Fibroblast of lung (primary cell): ENCODE measurements around the gene ULK2. TPM values are rescaled to one million over a fixed set of nuclear protein-coding genes. Genes with fewer than 3 reads are reported as not detected.

Source experiments
- DNase-seq, 2 donors: peaks; one replicate each; pipeline versions ENCODE4 v3.0.0 to v3.0.0-alpha.2; 2010; ENCODE audit warnings: low read depth in 2 of 2
- H2AFZ ChIP-seq: 2 replicates; pipeline ENCODE4 v1.5.1; 2012; ENCODE audit warnings: low read length, control low read depth, inconsistent platforms
- H3K27ac ChIP-seq: 2 replicates; pipeline ENCODE4 v1.5.1; 2011; ENCODE audit warnings: low read length, control low read depth; ENCODE audit not compliant: insufficient read depth
- H3K27me3 ChIP-seq: 2 replicates; pipeline ENCODE4 v1.5.1; 2011; ENCODE audit warnings: mild to moderate bottlenecking, low read length; ENCODE audit not compliant: control insufficient read depth, insufficient read depth
- H3K36me3 ChIP-seq: 2 replicates; pipeline ENCODE4 v1.5.1; 2011; ENCODE audit warnings: low read length; ENCODE audit not compliant: control insufficient read depth, insufficient read depth
- H3K4me1 ChIP-seq: 2 replicates; pipeline ENCODE4 v1.5.1; 2011; ENCODE audit warnings: low read length; ENCODE audit not compliant: control insufficient read depth, insufficient read depth; ENCODE audit errors: extremely low read depth
- H3K4me2 ChIP-seq: 2 replicates; pipeline ENCODE4 v1.5.1; 2011; ENCODE audit warnings: low read length, control low read depth; ENCODE audit not compliant: insufficient read depth; ENCODE audit errors: extremely low read depth
- H3K4me3 ChIP-seq, 4 experiments: fragments of 200-600 bp in 1 of 4; sonication (generic) in 1 of 4; replicated peaks in 1 of 4; 2 replicates each; pipeline ENCODE4 v1.5.1; 2011 to 2016; ENCODE audit warnings: low read length in 4 of 4, low read depth in 3 of 4, mild to moderate bottlenecking in 3 of 4, control low read depth in 2 of 4, inconsistent platforms in 1 of 4, mixed read lengths in 1 of 4; ENCODE audit not compliant: insufficient read depth in 1 of 4; ENCODE audit errors: control extremely low read depth in 1 of 4
- H3K79me2 ChIP-seq: 2 replicates; pipeline ENCODE4 v1.5.1; 2012; ENCODE audit warnings: mild to moderate bottlenecking, low read length, inconsistent platforms; ENCODE audit not compliant: control insufficient read depth, insufficient read depth
- H3K9ac ChIP-seq: 2 replicates; pipeline ENCODE4 v1.5.1; 2011; ENCODE audit warnings: mild to moderate bottlenecking, low read length, control low read depth; ENCODE audit not compliant: insufficient read depth
- H3K9me3 ChIP-seq: 2 replicates; pipeline ENCODE4 v1.5.1; 2012; ENCODE audit warnings: low read depth, low read length; ENCODE audit not compliant: control insufficient read depth, insufficient read depth
- H4K20me1 ChIP-seq: 2 replicates; pipeline ENCODE4 v1.5.1; 2011; ENCODE audit warnings: low read length; ENCODE audit not compliant: control insufficient read depth, insufficient read depth; ENCODE audit errors: extremely low read depth
- EZH2 ChIP-seq: IDR thresholded peaks from 2 replicates; pipeline ENCODE4 v1.5.1; 2012; ENCODE audit warnings: low read length, control low read depth, mild to moderate bottlenecking; ENCODE audit errors: missing control alignments
- polyA plus RNA-seq, 2 donors: library from polyadenylated mRNA; depleted of rRNA in 1 of 2; stranded (reverse) in 1 of 2; unstranded in 1 of 2; fragments of >200 nt; gene quantifications; 2 replicates each; pipeline ENCODE4 v1.2.1, GENCODE V29; 2011 to 2012; ENCODE audit warnings: missing spikeins in 1 of 2
- total RNA-seq: library from RNA; depleted of rRNA; stranded (reverse); fragments of >200 nt; gene quantifications from 2 replicates; pipeline ENCODE4 v1.2.1, GENCODE V29; 2014
- TF ChIP-seq, protein P1 (sequence below), 2 donors: IDR thresholded peaks in 1 of 2; conservative IDR thresholded peaks in 1 of 2; 1 replicate in 1 of 2; 2 replicates in 1 of 2; pipeline ENCODE4 v1.5.1; 2011 to 2012; ENCODE audit warnings: low read length in 2 of 2, control low read depth in 1 of 2, inconsistent platforms in 1 of 2, low read depth in 1 of 2, mild to moderate bottlenecking in 1 of 2

Gene ULK2
- total and polyA plus RNA-seq, 2 donors (not counting 1 experiment from before 2014, with no cell fraction given) = 20.0 to 46.1 TPM

DNA sequence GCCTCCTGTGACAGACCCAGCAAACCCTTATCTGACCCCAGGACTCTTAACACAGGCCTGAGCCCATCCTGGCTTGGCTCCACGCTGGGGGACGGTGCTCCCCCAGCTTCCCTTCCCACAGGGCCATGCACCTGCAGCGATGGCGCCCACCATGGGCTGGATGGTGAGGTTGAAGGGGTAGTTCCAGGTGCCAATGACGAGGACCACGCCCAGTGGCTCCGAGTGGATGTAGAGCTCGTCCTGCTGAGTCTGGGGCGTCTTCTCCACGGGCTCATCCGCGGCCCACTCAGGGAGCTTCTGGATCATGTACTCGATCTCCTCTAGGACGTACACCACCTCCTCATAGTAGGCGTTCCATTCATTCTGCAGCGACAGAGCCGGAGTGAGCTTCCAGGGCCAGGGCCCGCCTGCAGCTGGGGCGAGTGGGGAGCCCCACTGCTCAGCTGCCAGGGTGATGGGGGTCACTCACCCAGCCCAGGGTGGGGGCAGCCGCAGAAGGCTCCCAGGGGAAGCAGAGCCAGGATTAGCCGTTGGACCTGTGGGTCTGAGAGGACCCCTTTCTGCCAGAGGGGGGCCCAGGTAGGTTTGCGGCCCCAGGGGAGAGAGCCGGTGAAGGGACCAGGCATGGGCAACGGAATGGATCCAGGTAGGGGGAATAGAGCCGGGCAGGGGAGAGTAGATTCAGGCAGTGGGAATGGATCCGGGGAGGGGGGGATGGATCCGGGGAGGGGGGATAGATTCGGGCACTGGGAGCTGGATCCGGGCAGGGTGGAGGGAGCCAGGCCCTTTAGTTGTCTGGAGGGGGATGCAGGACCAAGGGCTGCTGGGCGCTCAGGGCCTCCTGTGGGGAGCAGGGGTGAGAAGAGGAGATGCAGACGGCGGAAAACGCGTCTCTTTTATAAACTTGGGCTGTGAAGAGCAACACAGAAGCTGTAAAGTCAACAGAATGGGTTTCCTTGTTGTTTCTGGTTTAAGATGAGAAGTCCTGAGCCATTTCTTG lies 124.3 kb downstream of the ULK2 start:
- Histone ChIP-seq H3K9me3 (no peaks in the 10 kb centered on the region), H3K4me2 (no peak overlapping the region), H4K20me1 (no peaks in the 10 kb centered on the region), H3K79me2 (no peaks in the 10 kb centered on the region), H2AFZ (no peak overlapping the region), H3K27ac (no peak overlapping the region), H3K9ac (no peak overlapping the region), H3K4me1 (no peaks in the 10 kb centered on the region), H3K36me3 (no peaks in the 10 kb centered on the region), H3K27me3 (peaks cover 4% of the 10 kb centered on the region), H3K4me3 (no peak overlapping the region)
- TF ChIP-seq, protein P1, sequence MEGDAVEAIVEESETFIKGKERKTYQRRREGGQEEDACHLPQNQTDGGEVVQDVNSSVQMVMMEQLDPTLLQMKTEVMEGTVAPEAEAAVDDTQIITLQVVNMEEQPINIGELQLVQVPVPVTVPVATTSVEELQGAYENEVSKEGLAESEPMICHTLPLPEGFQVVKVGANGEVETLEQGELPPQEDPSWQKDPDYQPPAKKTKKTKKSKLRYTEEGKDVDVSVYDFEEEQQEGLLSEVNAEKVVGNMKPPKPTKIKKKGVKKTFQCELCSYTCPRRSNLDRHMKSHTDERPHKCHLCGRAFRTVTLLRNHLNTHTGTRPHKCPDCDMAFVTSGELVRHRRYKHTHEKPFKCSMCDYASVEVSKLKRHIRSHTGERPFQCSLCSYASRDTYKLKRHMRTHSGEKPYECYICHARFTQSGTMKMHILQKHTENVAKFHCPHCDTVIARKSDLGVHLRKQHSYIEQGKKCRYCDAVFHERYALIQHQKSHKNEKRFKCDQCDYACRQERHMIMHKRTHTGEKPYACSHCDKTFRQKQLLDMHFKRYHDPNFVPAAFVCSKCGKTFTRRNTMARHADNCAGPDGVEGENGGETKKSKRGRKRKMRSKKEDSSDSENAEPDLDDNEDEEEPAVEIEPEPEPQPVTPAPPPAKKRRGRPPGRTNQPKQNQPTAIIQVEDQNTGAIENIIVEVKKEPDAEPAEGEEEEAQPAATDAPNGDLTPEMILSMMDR (conservative IDR thresholded peaks at IDR 0.05 in 1 of 2, IDR thresholded peaks at IDR 0.05 in 1 of 2; ENCODE audit: low read depth in 1 of 2, low read length in 2 of 2) = no peak
- no peak for TF ChIP-seq EZH2
- DNase-seq = no peak

GRCh38 chr17:19742495-19742894 lies 125.2 kb downstream of the ULK2 start:
- no peak overlapping the region for H3K4me3 ChIP-seq
- TF ChIP-seq, protein P1 (conservative IDR thresholded peaks at IDR 0.05 in 1 of 2, IDR thresholded peaks at IDR 0.05 in 1 of 2; ENCODE audit: low read depth in 1 of 2, low read length in 2 of 2) = no peak
- TF ChIP-seq EZH2 = no peak
- H3K27ac ChIP-seq = no peak overlapping the region
- H3K4me1 ChIP-seq = no peaks in the 10 kb centered on the region
- H2AFZ ChIP-seq = no peak overlapping the region
- H3K9ac ChIP-seq = no peak overlapping the region
- H3K9me3 ChIP-seq = no peaks in the 10 kb centered on the region
- no peak for DNase-seq
- H3K36me3 ChIP-seq = no peaks in the 10 kb centered on the region
- no peak overlapping the region for H3K4me2 ChIP-seq
- H3K27me3 ChIP-seq = no peaks in the 10 kb centered on the region
- no peaks in the 10 kb centered on the region for H4K20me1 ChIP-seq
- H3K79me2 ChIP-seq = no peaks in the 10 kb centered on the region

DNA sequence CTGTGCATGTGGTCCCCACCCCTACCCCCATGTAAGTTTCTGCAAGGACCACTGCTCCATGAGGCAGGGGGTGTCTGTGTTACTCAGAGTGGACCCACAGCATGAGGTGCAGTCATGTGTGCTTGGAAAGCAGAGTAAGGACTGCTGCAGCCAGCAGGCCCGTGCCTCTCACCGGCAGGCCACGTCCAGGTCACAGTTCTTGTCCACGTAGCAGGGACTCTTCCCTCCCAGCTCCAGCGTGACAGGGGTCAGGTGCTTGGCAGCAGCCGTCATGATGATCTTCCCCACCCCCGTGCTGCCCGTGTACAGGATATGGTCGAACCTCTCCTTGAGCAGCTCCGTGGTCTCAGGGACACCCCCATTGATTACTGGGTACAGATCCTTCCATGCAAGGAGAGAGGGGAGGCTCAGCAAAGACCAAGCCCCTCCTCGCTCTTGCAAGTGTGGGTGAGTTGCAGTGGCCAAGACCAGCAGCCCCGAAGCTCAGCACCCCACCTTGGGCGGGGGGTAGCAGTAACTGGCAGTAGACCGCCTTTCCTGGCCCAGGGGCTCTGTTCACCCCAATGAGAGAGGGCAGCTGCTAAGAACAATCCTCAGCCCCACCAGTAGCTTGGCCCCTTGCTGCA lies 125.8 kb downstream of the ULK2 start:
- H2AFZ ChIP-seq = no peak overlapping the region
- no peak for TF ChIP-seq EZH2
- TF ChIP-seq, protein P1 (conservative IDR thresholded peaks at IDR 0.05 in 1 of 2, IDR thresholded peaks at IDR 0.05 in 1 of 2; ENCODE audit: low read depth in 1 of 2, low read length in 2 of 2) = no peak
- no peak overlapping the region for H3K4me3 ChIP-seq
- H3K36me3 ChIP-seq = no peaks in the 10 kb centered on the region
- no peaks in the 10 kb centered on the region for H3K4me1 ChIP-seq
- no peaks in the 10 kb centered on the region for H3K9me3 ChIP-seq
- H3K9ac ChIP-seq = no peak overlapping the region
- no peak overlapping the region for H3K4me2 ChIP-seq
- H4K20me1 ChIP-seq = no peaks in the 10 kb centered on the region
- H3K27me3 ChIP-seq = no peaks in the 10 kb centered on the region
- H3K79me2 ChIP-seq = no peaks in the 10 kb centered on the region
- H3K27ac ChIP-seq = no peak overlapping the region
- DNase-seq = no peak
